Fibroblast of the conjunctiva (primary cell): Measurements from ENCODE around the gene TAF8.

Experiments used
- DNase-seq: peaks from one replicate; pipeline ENCODE4 v3.0.0-alpha.2; 2010; ENCODE audit warnings: low read depth

The TAF8 gene

DNA sequence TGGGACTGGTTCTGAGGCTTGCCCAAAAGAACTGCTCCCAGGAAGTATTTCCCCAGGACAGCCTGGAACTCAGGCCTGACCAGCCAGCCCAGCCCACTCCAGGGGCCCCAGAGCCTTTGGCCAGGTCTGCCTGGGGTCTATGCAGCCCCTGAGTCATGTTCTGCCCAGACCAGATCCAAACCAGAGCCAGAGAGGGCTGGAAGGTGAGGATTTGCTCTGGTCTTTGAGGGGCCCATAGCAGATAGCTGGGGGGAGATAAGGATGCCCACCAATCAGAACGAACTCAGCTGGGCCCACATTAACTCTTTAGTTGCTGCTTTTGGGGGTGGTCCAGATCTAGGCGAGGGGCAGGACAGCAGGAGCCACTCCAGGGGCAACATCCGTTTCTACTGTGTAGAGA lies 75.3 kb downstream of the TAF8 start:
- DNase-seq, result no peak

DNA sequence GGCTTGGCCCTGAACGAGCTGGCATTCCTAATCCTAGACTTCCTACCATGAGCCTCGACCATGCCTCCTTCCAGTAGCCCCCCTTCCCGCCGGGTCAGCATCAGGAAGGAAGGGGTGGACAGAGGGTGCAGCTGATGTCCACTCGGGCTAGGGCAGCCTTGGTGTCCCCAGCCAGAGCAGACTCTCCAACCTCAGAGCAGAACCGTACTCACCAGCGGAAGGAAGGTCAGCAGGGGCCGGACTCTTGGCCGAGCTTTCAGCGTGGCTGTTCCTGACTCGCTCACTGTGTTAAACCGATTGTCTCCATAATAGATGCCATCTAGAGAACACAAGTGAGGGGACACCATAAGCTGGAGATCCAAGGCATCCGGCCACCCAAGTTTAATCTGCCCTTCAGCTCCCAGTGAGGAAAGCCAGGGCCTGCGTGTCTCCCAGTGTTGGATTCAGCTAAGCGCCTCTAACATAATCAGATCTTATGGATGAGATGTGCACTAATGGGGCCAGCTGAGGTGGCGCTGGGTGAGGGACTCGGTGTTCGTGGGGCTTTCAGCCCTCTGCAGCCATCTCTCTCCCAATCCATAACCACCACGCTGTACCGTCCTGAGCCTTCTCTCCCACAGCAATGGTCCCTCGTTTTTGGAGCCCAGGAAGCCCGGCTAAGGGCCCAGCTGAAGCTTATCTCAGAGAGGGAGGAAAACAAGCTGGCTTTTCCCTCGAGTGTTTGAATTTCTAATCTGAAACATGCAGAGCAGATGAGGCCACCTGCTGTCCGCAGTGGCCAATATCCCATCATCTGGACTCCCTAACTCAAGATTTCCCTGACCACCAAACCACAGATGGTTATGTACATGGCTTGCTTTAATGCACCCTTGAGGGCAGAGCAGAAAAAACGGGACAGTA lies 78.4 kb downstream of the TAF8 start:
- DNase-seq, result no peak

DNA sequence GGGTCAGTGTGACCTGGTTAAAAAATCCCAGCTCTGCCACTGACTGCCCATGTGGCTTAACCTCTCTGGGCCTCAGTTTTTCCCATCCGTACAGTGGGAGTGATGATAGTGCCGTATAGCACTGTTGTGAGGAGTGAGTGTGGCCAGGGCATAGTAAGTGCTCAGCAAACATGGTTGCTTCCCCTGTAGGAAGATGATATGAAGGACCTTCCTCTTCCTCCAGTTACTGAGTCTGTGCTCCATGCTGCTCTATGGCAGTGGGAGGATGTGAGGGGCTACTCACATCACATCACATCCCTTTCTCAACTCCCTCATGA lies 79.0 kb downstream of the TAF8 start:
- DNase-seq, result no peak

DNA sequence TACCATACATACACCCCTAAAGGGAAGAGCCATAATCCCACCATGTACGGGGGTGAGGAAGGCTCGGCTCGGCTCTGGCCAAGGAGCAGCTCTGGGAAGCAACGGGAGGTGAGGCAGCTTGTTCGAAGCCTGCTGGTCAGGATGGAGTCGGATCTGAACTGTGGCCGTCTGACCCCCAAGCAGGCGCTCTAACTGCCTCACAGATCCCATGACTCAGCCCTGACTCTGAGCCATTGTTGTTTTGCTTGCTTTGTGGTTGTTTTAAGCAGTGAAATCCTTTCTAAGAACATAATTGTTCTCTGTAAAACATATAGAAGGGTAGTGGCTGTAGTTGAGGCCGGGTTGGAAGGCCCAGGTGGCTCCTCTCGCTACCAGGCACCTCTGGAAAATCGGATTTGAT lies 81.2 kb downstream of the TAF8 start:
- DNase-seq, result no peak

DNA sequence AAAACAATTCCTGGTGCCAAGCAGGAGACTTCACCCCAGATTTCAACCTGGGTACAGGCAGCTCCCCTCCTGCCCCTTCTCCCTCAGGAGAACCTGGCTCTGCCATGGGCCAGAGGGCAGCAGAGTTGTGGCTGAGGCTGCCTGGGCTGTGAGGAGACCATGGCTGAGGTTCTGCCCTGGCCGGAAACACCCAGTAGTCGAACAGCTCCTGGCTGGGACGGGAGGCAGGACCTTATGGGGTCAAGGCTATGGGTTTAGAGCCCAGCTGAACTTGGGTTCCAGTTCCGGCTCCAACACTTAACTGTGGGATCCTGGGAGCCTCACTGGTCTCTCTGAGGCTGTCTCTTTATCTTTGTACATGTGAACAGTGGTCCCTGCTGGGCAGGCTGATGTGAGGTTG lies 83.6 kb downstream of the TAF8 start:
- DNase-seq, result no peak

DNA sequence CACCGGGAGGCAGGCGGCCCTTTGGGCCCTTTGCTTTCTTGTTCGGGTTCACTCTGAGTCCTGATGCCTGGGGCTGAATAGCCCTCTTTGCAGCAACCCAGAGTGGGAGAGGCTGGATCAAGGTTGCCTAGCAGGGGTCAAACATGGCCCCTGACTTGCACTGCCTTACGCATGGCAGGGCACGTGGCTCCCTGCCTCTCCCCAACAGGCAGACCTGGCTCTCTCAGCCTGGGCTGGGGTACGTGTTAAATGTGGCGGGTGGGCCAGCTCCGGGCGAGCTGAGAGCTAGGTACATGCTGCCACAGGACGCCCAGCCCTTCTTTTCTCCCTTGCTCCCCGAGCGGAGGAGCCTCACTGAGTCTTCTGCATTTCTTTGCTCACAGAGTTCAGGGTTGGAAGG lies 84.8 kb downstream of the TAF8 start:
- DNase-seq, result no peak

DNA sequence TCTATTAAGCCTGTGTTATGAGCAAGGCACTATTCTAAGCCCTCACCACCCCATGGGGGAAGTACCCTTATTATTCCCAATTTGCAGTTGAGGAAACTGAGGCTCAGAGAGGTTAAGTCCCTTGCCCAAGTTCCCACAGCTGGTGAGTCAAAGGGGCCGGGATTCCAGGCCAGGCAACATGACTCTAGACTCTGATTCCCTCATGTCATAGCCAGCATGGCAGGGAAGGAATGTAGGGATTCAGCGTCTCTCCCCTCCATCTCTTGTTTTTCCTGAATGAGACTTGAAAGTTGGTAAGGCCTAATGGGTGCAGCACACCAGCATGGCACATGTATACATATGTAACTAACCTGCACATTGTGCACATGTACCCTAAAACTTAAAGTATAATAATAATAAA lies 85.4 kb downstream of the TAF8 start:
- no peak for DNase-seq

DNA sequence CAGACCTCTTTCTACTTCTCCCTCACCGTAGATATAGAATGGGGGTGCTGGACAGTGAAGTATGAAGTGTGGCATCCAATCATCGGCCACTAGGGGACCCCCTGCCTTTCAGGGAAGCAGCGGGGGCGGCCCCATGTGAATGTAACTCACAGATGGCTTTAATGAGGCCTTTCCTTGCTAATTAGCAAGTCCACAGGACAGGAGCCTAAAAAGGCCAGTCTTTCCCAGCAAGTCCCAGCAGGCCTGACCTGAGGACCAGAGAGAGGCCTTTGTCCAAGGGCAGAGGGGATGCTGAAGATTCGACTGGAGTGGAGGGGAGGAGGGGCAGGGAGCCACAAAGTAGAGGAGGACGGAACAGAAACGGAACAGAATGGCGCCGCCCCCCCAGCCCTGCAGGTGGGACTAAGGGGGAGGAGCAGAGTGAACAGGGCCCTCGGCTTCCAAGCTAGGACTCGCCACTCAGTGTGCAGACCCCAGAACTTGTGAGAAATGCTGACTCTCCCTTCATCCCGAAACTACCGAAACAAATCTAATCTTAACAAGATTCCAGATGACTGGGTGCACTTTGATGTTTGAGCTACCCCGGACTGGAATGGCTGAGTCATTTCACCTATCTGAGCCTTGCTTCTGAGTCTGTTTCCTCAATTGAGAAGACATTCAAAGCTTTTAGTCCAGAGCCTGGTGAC lies 86.3 kb downstream of the TAF8 start:
- no peak for DNase-seq
